Lower lobe of right lung (tissue), 2 donors: Measurements from ENCODE around the gene SLC9A9. TPM values are rescaled to one million over a fixed set of nuclear protein-coding genes. Genes with fewer than 3 reads are reported as not detected.

Source experiments
- ATAC-seq, 2 donors: fragments of 200-7000 bp; cut with Tn5 transposase; one replicate each; pipeline ENCODE4 v1.9.1; 2020 to 2022; ENCODE audit warnings: mild to moderate bottlenecking in 2 of 2, moderate library complexity in 2 of 2
- DNase-seq: peaks from one replicate; pipeline ENCODE4 v3.0.0-alpha.2; 2020
- H3K27ac ChIP-seq: fragments of 200-600 bp; one replicate; pipeline ENCODE4 v1.8.0; 2022
- H3K27me3 ChIP-seq: fragments of 200-600 bp; one replicate; pipeline ENCODE4 v1.8.0; 2022; ENCODE audit warnings: low read depth
- H3K36me3 ChIP-seq: fragments of 200-600 bp; one replicate; pipeline ENCODE4 v1.8.0; 2022; ENCODE audit warnings: mild to moderate bottlenecking
- H3K4me1 ChIP-seq: fragments of 200-600 bp; one replicate; pipeline ENCODE4 v1.8.0; 2022
- H3K4me3 ChIP-seq: fragments of 200-600 bp; one replicate; pipeline ENCODE4 v1.8.0; 2022; ENCODE audit warnings: mild to moderate bottlenecking
- H3K9me3 ChIP-seq: fragments of 200-600 bp; one replicate; pipeline ENCODE4 v1.8.0; 2022
- intact Hi-C: fragments of 100-400 bp; cut with DNase I; formaldehyde crosslinking; loops from one replicate; pipeline ENCODE4 v1.11.0; 2022
- total RNA-seq: library from RNA; stranded (reverse); fragmentation: NEBNext Ultra II Directional; extraction: Animal tissue kit (Norgen Biotek cat#: 25700); gene quantifications from one replicate; pipeline ENCODE4 v1.2.1, GENCODE V29; 2021
- TF ChIP-seq, protein P1 (sequence below): fragments of 200-600 bp; IDR thresholded peaks from one replicate; pipeline ENCODE4 v1.8.0; 2022; ENCODE audit warnings: antibody characterized with exemption, mild to moderate bottlenecking
- donor health status: DM: no; HTN: yes; CAD: no; lungs with severe emphysema.

The SLC9A9 gene
- total RNA-seq, 1 donor from 2014 or later = 15.6 TPM

DNA sequence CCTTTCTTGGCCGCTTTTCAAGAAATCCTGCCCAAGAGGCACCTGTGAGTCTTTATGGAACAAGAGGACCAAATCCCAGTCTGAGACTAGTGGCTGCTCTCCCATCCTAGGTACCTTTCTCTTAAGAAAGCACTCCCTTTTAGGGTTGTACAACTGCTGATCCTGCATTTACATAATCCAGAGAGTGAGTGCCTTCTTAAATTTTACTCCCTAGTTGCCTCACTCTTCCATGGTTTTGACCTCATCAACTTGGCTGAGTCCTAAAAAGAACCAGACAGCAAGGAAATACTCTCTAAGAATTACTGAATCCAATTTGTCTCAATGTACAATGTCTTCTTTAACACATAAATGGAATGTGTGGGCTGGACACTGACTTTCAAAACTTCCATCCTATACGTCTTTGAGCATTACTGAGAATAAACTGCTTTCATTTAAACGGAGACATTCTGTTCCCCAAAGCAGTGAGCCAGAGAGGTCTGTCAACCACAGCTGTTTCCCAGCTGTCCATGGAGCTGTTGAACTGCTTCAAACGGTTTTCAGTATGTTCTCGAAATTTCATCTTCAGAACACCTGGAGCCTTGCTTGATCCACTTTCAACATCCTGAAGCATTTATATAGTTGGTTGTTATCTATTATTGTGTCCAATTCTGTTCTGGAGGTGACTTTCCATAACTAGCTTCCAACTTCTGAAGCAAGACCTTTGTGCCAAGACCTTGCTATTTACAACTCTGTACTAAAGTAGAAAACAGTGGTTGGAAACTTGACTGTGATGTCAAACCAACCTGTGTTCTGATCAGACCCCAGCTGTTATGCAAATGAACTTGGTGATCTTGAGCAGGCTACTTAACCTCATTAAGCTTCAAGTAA lies 179.1 kb downstream of the SLC9A9 start:
- no peaks in the 10 kb centered on the region for H3K9me3 ChIP-seq
- H3K4me1 ChIP-seq = peaks cover 3% of the 10 kb centered on the region
- peak in 1 of 2 donors; percentile 43 for ATAC-seq
- TF ChIP-seq, protein P1, sequence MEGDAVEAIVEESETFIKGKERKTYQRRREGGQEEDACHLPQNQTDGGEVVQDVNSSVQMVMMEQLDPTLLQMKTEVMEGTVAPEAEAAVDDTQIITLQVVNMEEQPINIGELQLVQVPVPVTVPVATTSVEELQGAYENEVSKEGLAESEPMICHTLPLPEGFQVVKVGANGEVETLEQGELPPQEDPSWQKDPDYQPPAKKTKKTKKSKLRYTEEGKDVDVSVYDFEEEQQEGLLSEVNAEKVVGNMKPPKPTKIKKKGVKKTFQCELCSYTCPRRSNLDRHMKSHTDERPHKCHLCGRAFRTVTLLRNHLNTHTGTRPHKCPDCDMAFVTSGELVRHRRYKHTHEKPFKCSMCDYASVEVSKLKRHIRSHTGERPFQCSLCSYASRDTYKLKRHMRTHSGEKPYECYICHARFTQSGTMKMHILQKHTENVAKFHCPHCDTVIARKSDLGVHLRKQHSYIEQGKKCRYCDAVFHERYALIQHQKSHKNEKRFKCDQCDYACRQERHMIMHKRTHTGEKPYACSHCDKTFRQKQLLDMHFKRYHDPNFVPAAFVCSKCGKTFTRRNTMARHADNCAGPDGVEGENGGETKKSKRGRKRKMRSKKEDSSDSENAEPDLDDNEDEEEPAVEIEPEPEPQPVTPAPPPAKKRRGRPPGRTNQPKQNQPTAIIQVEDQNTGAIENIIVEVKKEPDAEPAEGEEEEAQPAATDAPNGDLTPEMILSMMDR = no peak
- intact Hi-C loops = no loop called here
- H3K27ac ChIP-seq = peak overlapping the region; percentile 4
- H3K36me3 ChIP-seq = no peaks in the 10 kb centered on the region
- no peak for DNase-seq
- no peaks in the 10 kb centered on the region for H3K27me3 ChIP-seq
- no peak overlapping the region for H3K4me3 ChIP-seq

DNA sequence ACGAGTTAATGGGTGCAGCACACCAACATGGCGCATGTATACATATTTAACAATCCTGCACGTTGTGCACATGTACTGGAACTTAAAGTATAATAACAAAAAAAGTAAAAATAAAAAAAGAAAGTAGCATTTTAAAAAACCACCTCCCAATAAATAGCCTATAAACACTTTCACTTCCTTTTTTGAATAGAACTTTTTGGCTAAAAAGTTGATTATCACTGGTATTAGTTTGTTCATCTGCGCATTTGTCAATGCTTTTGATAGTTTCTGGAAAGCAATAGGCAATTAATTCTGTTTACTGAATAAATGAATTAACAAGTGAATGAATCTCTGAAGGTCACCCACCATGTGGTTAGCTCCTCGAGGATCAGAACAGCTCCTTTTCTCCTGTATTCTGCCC lies 179.9 kb downstream of the SLC9A9 start:
- no peak overlapping the region for H3K27ac ChIP-seq
- intact Hi-C loops = no loop called here
- H3K27me3 ChIP-seq = no peaks in the 10 kb centered on the region
- DNase-seq = no peak
- TF ChIP-seq, protein P1 = no peak
- no peaks in the 10 kb centered on the region for H3K4me1 ChIP-seq
- H3K9me3 ChIP-seq = no peaks in the 10 kb centered on the region
- no peaks in the 10 kb centered on the region for H3K36me3 ChIP-seq
- no peak overlapping the region for H3K4me3 ChIP-seq
- no peak for ATAC-seq

DNA sequence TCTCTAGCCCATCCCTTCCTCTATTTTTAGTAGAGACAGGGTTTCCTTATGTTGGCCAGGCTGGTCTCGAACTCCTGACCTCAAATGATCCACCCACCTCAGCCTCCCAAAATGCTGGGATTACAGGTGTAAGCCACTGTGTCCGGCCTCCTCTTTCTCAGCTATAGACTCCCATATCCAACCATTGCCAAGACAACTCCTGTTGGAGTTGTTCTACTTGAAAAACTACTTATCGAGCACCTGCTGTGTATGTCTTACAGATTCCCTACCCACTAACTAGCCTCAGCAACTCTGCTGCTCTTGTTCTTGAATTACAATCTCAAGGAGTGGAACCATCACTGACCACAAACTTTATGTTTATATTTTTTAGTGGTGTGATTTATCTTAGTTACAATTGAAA lies 186.6 kb downstream of the SLC9A9 start:
- ATAC-seq (no peak), DNase-seq (no peak)
- no peak overlapping the region for H3K27ac ChIP-seq
- no peaks in the 10 kb centered on the region for H3K4me1 ChIP-seq
- H3K4me3 ChIP-seq = no peak overlapping the region
- TF ChIP-seq, protein P1 = no peak
- intact Hi-C loops = no loop called here
- no peaks in the 10 kb centered on the region for H3K9me3 ChIP-seq
- no peaks in the 10 kb centered on the region for H3K27me3 ChIP-seq
- no peaks in the 10 kb centered on the region for H3K36me3 ChIP-seq

DNA sequence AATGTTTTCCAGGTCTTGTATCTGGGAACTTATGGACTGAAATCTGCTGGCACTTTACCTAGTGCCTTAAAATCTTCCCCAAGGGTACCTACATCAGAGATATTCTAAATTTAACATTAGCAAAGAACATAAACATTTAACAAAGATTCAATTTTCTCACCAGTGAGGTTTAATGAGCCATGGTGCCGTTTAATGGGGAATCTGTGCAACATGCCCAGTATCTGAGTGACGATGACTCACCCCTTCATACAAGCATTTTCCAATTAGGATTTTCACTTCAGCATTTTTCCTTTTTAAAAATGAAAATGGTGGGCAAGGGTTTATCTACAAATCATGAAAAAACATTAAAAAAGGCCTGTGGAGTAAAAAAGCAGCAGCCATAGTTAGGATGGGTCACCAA lies 189.4 kb downstream of the SLC9A9 start:
- ATAC-seq = no peak
- TF ChIP-seq, protein P1 = no peak
- no peaks in the 10 kb centered on the region for H3K27me3 ChIP-seq
- intact Hi-C loops = no loop called here
- no peaks in the 10 kb centered on the region for H3K4me1 ChIP-seq
- H3K9me3 ChIP-seq = no peaks in the 10 kb centered on the region
- H3K27ac ChIP-seq = no peak overlapping the region
- no peak for DNase-seq
- no peaks in the 10 kb centered on the region for H3K36me3 ChIP-seq
- H3K4me3 ChIP-seq = no peak overlapping the region

DNA sequence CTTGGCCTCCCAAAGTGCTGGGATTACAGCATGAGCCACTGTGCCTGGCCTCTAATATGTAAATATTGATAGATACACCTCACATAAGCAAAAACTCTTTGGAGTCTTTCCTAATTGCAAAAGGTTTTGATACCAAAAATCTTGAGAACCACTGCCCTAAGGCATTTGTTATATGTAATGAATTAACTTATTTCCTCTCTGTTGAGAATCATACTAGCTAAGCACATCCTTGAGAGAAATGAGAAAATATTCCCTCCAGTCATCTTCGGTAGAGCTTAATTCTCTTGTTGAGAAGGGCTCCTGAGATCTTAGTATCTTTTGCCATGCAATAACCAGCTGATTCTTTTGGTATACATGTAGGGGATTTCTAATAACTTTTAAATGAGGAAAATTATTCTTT lies 190.2 kb downstream of the SLC9A9 start:
- Histone ChIP-seq H3K4me3 (no peak overlapping the region), H3K36me3 (no peaks in the 10 kb centered on the region), H3K27me3 (no peaks in the 10 kb centered on the region), H3K4me1 (no peaks in the 10 kb centered on the region), H3K9me3 (no peaks in the 10 kb centered on the region), H3K27ac (no peak overlapping the region)
- TF ChIP-seq, protein P1 = no peak
- intact Hi-C loops = no loop called here
- DNase-seq = no peak
- ATAC-seq = no peak
